GM23338 (cell line): ENCODE measurements around the gene PPP1R16B. TPM values are rescaled to one million over a fixed set of nuclear protein-coding genes. Genes with fewer than 3 reads are reported as not detected.

Experiments
- ATAC-seq: fragments of 200-7000 bp; cut with Tn5 transposase; 3 replicates; pipeline ENCODE4 v1.9.1; 2020
- DNase-seq: peaks from one replicate; pipeline ENCODE4 v3.0.0-alpha.2; 2015; ENCODE audit warnings: low spot score
- H2AFZ ChIP-seq: fragments of 200-600 bp; sonication (generic); 2 replicates; pipeline ENCODE4 v1.8.0; 2016; ENCODE audit warnings: antibody characterized with exemption, mild to moderate bottlenecking, moderate library complexity
- H3F3A ChIP-seq: fragments of 200-600 bp; sonication (generic); replicated peaks from 2 replicates; pipeline ENCODE4 v1.8.0; 2017; ENCODE audit warnings: antibody characterized with exemption, mixed run types, low read depth
- H3K27ac ChIP-seq: fragments of 200-600 bp; sonication (generic); 2 replicates; pipeline ENCODE4 v1.6.1; 2016; ENCODE audit warnings: low read depth
- H3K27me3 ChIP-seq: fragments of 200-600 bp; sonication (generic); 2 replicates; pipeline ENCODE4 v1.8.0; 2016; ENCODE audit warnings: mild to moderate bottlenecking, mixed run types, moderate library complexity; ENCODE audit not compliant: insufficient read depth
- H3K36me3 ChIP-seq: fragments of 200-600 bp; sonication (generic); 2 replicates; pipeline ENCODE4 v1.8.0; 2016; ENCODE audit warnings: mild to moderate bottlenecking; ENCODE audit not compliant: insufficient read depth
- H3K4me1 ChIP-seq: fragments of 200-600 bp; sonication (generic); 2 replicates; pipeline ENCODE4 v1.8.0; 2016; ENCODE audit warnings: mild to moderate bottlenecking, moderate library complexity; ENCODE audit not compliant: insufficient read depth
- H3K4me2 ChIP-seq: fragments of 200-600 bp; sonication (generic); 2 replicates; pipeline ENCODE4 v1.7.1; 2017; ENCODE audit warnings: mixed run types
- H3K4me3 ChIP-seq: fragments of 200-600 bp; sonication (generic); 2 replicates; pipeline ENCODE4 v1.6.1; 2016; ENCODE audit warnings: mixed run types
- H3K79me2 ChIP-seq: fragments of 200-600 bp; sonication (generic); replicated peaks from 2 replicates; pipeline ENCODE4 v1.8.0; 2017; ENCODE audit warnings: mild to moderate bottlenecking; ENCODE audit not compliant: insufficient read depth
- H3K9me2 ChIP-seq: fragments of 200-600 bp; sonication (generic); 2 replicates; pipeline ENCODE4 v1.8.0; 2017; ENCODE audit not compliant: insufficient read depth
- H4K20me1 ChIP-seq: fragments of 200-600 bp; sonication (generic); replicated peaks from 2 replicates; pipeline ENCODE4 v1.8.0; 2017; ENCODE audit warnings: mild to moderate bottlenecking; ENCODE audit not compliant: insufficient read depth
- H3K27ac Mint-ChIP-seq: 2 replicates; pipeline ENCODE4 v1.8.0; 2020; ENCODE audit warnings: inconsistent platforms, mild to moderate bottlenecking, moderate library complexity, mixed read lengths
- H3K27me3 Mint-ChIP-seq: 3 replicates; pipeline ENCODE4 v1.8.0; 2022; ENCODE audit warnings: low read depth, mild to moderate bottlenecking, moderate library complexity, mixed read lengths, inconsistent platforms; ENCODE audit not compliant: insufficient read depth, poor library complexity
- H3K36me3 Mint-ChIP-seq: 3 replicates; pipeline ENCODE4 v1.8.0; 2021; ENCODE audit warnings: low read depth, mild to moderate bottlenecking, inconsistent platforms, moderate library complexity, mixed read lengths
- H3K4me1 Mint-ChIP-seq: 3 replicates; pipeline ENCODE4 v1.8.0; 2020; ENCODE audit warnings: mild to moderate bottlenecking, inconsistent platforms, mixed read lengths
- H3K4me3 Mint-ChIP-seq: 3 replicates; pipeline ENCODE4 v1.8.0; 2021; ENCODE audit warnings: moderate library complexity, mild to moderate bottlenecking, inconsistent platforms, mixed read lengths
- H3K9me3 Mint-ChIP-seq: 3 replicates; pipeline ENCODE4 v1.8.0; 2020; ENCODE audit warnings: moderate library complexity, mild to moderate bottlenecking, inconsistent platforms, mixed read lengths
- JUNB ChIP-seq: IDR thresholded peaks from one replicate; pipeline ENCODE4 v1.6.1; 2016; ENCODE audit warnings: antibody characterized with exemption; ENCODE audit not compliant: unreplicated experiment
- NANOG ChIP-seq: IDR thresholded peaks from 2 replicates; pipeline ENCODE4 v1.6.1; 2016; ENCODE audit warnings: antibody characterized with exemption, borderline replicate concordance
- POLR2AphosphoS5 ChIP-seq: IDR thresholded peaks from 2 replicates; pipeline ENCODE4 v1.6.1; 2016; ENCODE audit warnings: antibody characterized with exemption, low read depth
- STAT1 ChIP-seq: IDR thresholded peaks from one replicate; pipeline ENCODE4 v1.6.1; 2016; ENCODE audit warnings: antibody characterized with exemption; ENCODE audit not compliant: unreplicated experiment
- ZNF114 ChIP-seq: fragments of 250-450 bp; sonication (Bioruptor Pico); IDR thresholded peaks from 2 replicates; pipeline ENCODE4 v1.5.0; 2020; ENCODE audit warnings: mild to moderate bottlenecking, moderate library complexity
- ZNF331 ChIP-seq: fragments of 250-450 bp; sonication (Bioruptor Pico); IDR thresholded peaks from 2 replicates; pipeline ENCODE4 v1.5.0; 2020; ENCODE audit warnings: low read depth, mild to moderate bottlenecking, moderate library complexity
- polyA plus RNA-seq: library from polyadenylated mRNA; unstranded; fragments of >200 nt; fragmentation: Nextera tagmentation; extraction: Ambion mirVana; gene quantifications from 2 replicates; pipeline ENCODE4 v1.2.1, GENCODE V29; 2016
- total RNA-seq: library from RNA; depleted of rRNA; stranded (reverse); fragments of >200 nt; shearing (Covaris generic); gene quantifications from 2 replicates; pipeline ENCODE4 v1.2.3, GENCODE V29; 2014
- TF ChIP-seq, protein P1 (sequence below): fragments of 250-450 bp; sonication (Bioruptor Pico); IDR thresholded peaks from 2 replicates; pipeline ENCODE4 v1.5.0; 2020; ENCODE audit warnings: mild to moderate bottlenecking, moderate library complexity
- TF ChIP-seq, protein P2 (sequence below): IDR thresholded peaks from 2 replicates; pipeline ENCODE4 v1.6.1; 2016; ENCODE audit warnings: antibody characterized with exemption
- TF ChIP-seq, protein P3 (sequence below): IDR thresholded peaks from one replicate; pipeline ENCODE4 v1.6.1; 2018; ENCODE audit warnings: antibody characterized with exemption; ENCODE audit not compliant: unreplicated experiment

The PPP1R16B gene
- total and polyA plus RNA-seq, 2 experiments from 2014 or later = 1.6 to 11.5 TPM

DNA sequence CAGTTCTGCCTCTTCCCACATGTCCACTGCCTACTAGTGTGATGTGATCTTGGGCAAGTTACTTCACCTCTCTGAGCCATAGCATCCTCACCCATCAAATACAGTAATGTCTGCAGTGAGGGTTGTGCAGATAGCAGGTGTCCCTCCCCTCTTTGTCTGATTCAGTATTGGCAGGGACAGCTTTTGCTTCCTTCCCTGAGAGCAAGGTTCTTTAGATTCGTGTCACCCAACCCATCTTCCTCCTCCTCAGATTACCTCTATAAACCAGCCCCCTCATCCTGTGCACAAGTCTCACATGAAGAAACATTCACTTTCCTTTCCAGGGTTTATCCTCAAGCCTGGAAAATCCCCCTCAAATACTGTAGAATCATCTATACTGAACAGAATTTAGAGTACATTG is 41.9 kb upstream of the PPP1R16B start (continued):
- TF ChIP-seq, protein P1, sequence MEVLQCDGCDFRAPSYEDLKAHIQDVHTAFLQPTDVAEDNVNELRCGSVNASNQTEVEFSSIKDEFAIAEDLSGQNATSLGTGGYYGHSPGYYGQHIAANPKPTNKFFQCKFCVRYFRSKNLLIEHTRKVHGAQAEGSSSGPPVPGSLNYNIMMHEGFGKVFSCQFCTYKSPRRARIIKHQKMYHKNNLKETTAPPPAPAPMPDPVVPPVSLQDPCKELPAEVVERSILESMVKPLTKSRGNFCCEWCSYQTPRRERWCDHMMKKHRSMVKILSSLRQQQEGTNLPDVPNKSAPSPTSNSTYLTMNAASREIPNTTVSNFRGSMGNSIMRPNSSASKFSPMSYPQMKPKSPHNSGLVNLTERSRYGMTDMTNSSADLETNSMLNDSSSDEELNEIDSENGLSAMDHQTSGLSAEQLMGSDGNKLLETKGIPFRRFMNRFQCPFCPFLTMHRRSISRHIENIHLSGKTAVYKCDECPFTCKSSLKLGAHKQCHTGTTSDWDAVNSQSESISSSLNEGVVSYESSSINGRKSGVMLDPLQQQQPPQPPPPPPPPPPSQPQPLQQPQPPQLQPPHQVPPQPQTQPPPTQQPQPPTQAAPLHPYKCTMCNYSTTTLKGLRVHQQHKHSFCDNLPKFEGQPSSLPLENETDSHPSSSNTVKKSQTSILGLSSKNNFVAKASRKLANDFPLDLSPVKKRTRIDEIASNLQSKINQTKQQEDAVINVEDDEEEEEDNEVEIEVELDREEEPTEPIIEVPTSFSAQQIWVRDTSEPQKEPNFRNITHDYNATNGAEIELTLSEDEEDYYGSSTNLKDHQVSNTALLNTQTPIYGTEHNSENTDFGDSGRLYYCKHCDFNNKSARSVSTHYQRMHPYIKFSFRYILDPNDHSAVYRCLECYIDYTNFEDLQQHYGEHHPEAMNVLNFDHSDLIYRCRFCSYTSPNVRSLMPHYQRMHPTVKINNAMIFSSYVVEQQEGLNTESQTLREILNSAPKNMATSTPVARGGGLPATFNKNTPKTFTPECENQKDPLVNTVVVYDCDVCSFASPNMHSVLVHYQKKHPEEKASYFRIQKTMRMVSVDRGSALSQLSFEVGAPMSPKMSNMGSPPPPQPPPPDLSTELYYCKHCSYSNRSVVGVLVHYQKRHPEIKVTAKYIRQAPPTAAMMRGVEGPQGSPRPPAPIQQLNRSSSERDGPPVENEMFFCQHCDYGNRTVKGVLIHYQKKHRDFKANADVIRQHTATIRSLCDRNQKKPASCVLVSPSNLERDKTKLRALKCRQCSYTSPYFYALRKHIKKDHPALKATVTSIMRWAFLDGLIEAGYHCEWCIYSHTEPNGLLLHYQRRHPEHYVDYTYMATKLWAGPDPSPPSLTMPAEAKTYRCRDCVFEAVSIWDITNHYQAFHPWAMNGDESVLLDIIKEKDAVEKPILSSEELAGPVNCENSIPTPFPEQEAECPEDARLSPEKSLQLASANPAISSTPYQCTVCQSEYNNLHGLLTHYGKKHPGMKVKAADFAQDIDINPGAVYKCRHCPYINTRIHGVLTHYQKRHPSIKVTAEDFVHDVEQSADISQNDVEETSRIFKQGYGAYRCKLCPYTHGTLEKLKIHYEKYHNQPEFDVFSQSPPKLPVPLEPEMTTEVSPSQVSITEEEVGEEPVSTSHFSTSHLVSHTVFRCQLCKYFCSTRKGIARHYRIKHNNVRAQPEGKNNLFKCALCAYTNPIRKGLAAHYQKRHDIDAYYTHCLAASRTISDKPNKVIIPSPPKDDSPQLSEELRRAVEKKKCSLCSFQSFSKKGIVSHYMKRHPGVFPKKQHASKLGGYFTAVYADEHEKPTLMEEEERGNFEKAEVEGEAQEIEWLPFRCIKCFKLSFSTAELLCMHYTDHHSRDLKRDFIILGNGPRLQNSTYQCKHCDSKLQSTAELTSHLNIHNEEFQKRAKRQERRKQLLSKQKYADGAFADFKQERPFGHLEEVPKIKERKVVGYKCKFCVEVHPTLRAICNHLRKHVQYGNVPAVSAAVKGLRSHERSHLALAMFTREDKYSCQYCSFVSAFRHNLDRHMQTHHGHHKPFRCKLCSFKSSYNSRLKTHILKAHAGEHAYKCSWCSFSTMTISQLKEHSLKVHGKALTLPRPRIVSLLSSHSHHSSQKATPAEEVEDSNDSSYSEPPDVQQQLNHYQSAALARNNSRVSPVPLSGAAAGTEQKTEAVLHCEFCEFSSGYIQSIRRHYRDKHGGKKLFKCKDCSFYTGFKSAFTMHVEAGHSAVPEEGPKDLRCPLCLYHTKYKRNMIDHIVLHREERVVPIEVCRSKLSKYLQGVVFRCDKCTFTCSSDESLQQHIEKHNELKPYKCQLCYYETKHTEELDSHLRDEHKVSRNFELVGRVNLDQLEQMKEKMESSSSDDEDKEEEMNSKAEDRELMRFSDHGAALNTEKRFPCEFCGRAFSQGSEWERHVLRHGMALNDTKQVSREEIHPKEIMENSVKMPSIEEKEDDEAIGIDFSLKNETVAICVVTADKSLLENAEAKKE = no peak
- TF ChIP-seq NANOG (no peak), JUNB (no peak), POLR2AphosphoS5 (no peak), STAT1 (no peak), ZNF114 (CRISPR knock-in tag) (no peak)
- TF ChIP-seq, protein P2, sequence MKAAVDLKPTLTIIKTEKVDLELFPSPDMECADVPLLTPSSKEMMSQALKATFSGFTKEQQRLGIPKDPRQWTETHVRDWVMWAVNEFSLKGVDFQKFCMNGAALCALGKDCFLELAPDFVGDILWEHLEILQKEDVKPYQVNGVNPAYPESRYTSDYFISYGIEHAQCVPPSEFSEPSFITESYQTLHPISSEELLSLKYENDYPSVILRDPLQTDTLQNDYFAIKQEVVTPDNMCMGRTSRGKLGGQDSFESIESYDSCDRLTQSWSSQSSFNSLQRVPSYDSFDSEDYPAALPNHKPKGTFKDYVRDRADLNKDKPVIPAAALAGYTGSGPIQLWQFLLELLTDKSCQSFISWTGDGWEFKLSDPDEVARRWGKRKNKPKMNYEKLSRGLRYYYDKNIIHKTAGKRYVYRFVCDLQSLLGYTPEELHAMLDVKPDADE = no peak

DNA sequence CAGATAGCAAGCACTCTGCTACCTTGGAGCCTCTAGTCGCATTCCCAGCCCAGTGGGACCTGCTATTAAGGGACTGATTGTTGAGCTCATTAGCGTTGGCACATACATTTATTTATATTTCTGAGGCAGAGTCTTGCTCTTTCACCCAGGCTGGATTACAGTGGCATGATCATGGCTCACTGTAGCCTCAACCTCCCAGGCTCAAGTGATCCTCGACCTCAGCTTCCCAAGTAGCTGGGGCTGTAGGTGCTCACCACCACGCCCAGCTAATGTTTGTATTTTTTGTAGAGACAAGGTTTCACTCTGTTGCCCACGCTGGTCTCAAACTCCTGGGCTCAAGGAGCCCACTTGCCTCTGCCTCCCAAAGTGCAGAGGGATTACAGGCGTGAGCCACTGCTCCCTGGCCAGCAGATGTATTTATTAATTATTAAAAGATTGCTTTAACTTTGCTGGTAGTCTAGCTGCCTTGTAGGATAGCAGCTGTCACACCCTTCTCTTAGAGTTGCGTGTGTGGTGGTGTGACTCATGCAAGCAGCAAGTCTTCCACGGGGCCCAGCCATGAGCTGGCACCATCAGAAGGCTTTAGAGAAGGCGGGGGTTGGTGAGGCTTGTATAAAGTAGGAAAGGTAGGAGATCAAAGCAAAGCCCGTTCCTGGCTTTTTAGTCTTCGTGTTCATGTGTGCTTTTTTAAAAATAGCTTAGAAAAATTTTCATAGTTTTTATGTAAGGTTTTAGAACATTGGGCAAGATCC is 40.8 kb upstream of the PPP1R16B start:
- DNase-seq (no peak), ATAC-seq (no peak)
- peaks cover 19% of the 10 kb centered on the region; the same call in 1 of the 2 replicates for H3K36me3 ChIP-seq
- Mint-ChIP-seq H3K9me3 (no peaks in the 10 kb centered on the region), H3K27me3 (peaks cover 4% of the 10 kb centered on the region), H3K27ac (no peak overlapping the region), H3K4me1 (peaks cover 11% of the 10 kb centered on the region), H3K4me3 (no peak overlapping the region), H3K36me3 (peaks cover 46% of the 10 kb centered on the region)
- H3K4me1 ChIP-seq = peaks cover 16% of the 10 kb centered on the region; the same call in 1 of the 2 replicates
- H3K9me2 ChIP-seq = no peaks in the 10 kb centered on the region
- TF ChIP-seq, protein P3, sequence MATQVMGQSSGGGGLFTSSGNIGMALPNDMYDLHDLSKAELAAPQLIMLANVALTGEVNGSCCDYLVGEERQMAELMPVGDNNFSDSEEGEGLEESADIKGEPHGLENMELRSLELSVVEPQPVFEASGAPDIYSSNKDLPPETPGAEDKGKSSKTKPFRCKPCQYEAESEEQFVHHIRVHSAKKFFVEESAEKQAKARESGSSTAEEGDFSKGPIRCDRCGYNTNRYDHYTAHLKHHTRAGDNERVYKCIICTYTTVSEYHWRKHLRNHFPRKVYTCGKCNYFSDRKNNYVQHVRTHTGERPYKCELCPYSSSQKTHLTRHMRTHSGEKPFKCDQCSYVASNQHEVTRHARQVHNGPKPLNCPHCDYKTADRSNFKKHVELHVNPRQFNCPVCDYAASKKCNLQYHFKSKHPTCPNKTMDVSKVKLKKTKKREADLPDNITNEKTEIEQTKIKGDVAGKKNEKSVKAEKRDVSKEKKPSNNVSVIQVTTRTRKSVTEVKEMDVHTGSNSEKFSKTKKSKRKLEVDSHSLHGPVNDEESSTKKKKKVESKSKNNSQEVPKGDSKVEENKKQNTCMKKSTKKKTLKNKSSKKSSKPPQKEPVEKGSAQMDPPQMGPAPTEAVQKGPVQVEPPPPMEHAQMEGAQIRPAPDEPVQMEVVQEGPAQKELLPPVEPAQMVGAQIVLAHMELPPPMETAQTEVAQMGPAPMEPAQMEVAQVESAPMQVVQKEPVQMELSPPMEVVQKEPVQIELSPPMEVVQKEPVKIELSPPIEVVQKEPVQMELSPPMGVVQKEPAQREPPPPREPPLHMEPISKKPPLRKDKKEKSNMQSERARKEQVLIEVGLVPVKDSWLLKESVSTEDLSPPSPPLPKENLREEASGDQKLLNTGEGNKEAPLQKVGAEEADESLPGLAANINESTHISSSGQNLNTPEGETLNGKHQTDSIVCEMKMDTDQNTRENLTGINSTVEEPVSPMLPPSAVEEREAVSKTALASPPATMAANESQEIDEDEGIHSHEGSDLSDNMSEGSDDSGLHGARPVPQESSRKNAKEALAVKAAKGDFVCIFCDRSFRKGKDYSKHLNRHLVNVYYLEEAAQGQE = no peak
- no peak for TF ChIP-seq STAT1
- no peak for TF ChIP-seq ZNF331
- no peak for TF ChIP-seq NANOG
- TF ChIP-seq, protein P2 = no peak
- no peaks in the 10 kb centered on the region for H4K20me1 ChIP-seq
- no peak overlapping the region for H3K4me2 ChIP-seq
- peak overlapping the region; percentile 36; the same call in 1 of the 2 replicates for H3K27ac ChIP-seq
- H2AFZ ChIP-seq = no peak overlapping the region
- H3F3A ChIP-seq = no peaks in the 10 kb centered on the region; the same call in 1 of the 2 replicates
- H3K4me3 ChIP-seq = no peak overlapping the region
- no peaks in the 10 kb centered on the region for H3K79me2 ChIP-seq
- no peaks in the 10 kb centered on the region for H3K27me3 ChIP-seq
